CD14-positive monocyte (primary cell): ENCODE results near the gene OR4D10. TPM values are rescaled to one million over a fixed set of nuclear protein-coding genes. Genes with fewer than 3 reads are reported as not detected.
A peak's percentile ranks its signal among the peaks of the same experiment; 100 is the strongest.

Source experiments
- DNase-seq, 3 donors: peaks; one replicate each; pipeline ENCODE4 v3.0.0-alpha.2; 2011 to 2022
- H2AFZ ChIP-seq: 2 replicates; pipeline ENCODE4 v1.6.0; 2012; ENCODE audit warnings: mild to moderate bottlenecking, low read depth, low read length, inconsistent platforms; ENCODE audit not compliant: insufficient read depth, poor library complexity, severe bottlenecking
- H3K27ac ChIP-seq, 2 donors: 1 replicate in 1 of 2; 2 replicates in 1 of 2; pipeline ENCODE4 v1.5.1; 2012 to 2013; ENCODE audit warnings: low read length in 2 of 2, control low read depth in 1 of 2, inconsistent platforms in 1 of 2, low read depth in 1 of 2, mild to moderate bottlenecking in 1 of 2
- H3K27me3 ChIP-seq, 2 donors: one replicate each; pipeline versions ENCODE4 v1.6.0 to v1.6.1; 2011 to 2013; ENCODE audit warnings: low read length in 2 of 2; ENCODE audit not compliant: control insufficient read depth in 2 of 2, insufficient read depth in 2 of 2
- H3K36me3 ChIP-seq, 2 donors: replicated peaks in 1 of 2; 1 replicate in 1 of 2; 2 replicates in 1 of 2; pipeline versions ENCODE4 v1.5.1 to v1.6.1; 2012 to 2013; ENCODE audit warnings: low read length in 2 of 2, control low read depth in 1 of 2, inconsistent platforms in 1 of 2, mild to moderate bottlenecking in 1 of 2; ENCODE audit not compliant: insufficient read depth in 2 of 2, control insufficient read depth in 1 of 2
- H3K4me1 ChIP-seq, 2 donors: 1 replicate in 1 of 2; 2 replicates in 1 of 2; pipeline versions ENCODE4 v1.5.1 to v1.6.1; 2012 to 2013; ENCODE audit warnings: low read length in 2 of 2, control low read depth in 1 of 2, inconsistent platforms in 1 of 2, mild to moderate bottlenecking in 1 of 2, moderate library complexity in 1 of 2; ENCODE audit not compliant: insufficient read depth in 2 of 2, control insufficient read depth in 1 of 2
- H3K4me2 ChIP-seq: replicated peaks from 2 replicates; pipeline ENCODE3; 2012; ENCODE audit warnings: low read length, moderate library complexity, mild to moderate bottlenecking; ENCODE audit not compliant: poor library complexity, severe bottlenecking; ENCODE audit errors: extremely low read depth
- H3K4me3 ChIP-seq, 3 experiments: fragments of 200-600 bp in 1 of 3; sonication (generic) in 1 of 3; replicated peaks in 1 of 3; 1 replicate in 2 of 3; 2 replicates in 1 of 3; pipeline ENCODE4 v1.5.1; 2011 to 2013; ENCODE audit warnings: low read length in 3 of 3, mild to moderate bottlenecking in 3 of 3, control low read depth in 2 of 3, low read depth in 2 of 3, inconsistent platforms in 1 of 3, moderate library complexity in 1 of 3
- H3K79me2 ChIP-seq: 2 replicates; pipeline ENCODE4 v1.6.0; 2012; ENCODE audit warnings: mild to moderate bottlenecking, control low read depth, inconsistent platforms, low read length, moderate library complexity; ENCODE audit not compliant: insufficient read depth
- H3K9ac ChIP-seq: 2 replicates; pipeline ENCODE4 v1.6.0; 2017; ENCODE audit warnings: low read length, mild to moderate bottlenecking; ENCODE audit not compliant: insufficient read depth, poor library complexity, severe bottlenecking
- H3K9me3 ChIP-seq, 2 donors: replicated peaks in 1 of 2; 1 replicate in 1 of 2; 2 replicates in 1 of 2; pipeline versions ENCODE4 v1.5.1 to v1.6.1; 2012 to 2013; ENCODE audit warnings: low read length in 2 of 2, control low read depth in 1 of 2; ENCODE audit not compliant: control insufficient read depth in 1 of 2, insufficient read depth in 1 of 2
- H4K20me1 ChIP-seq: 2 replicates; pipeline ENCODE4 v1.6.0; 2012; ENCODE audit warnings: mild to moderate bottlenecking, low read length, control low read depth, moderate library complexity; ENCODE audit not compliant: insufficient read depth
- H3K27ac Mint-ChIP-seq, 7 donors: one replicate each; pipeline ENCODE4 v1.8.0; 2020; ENCODE audit warnings: mild to moderate bottlenecking in 7 of 7, mixed read lengths in 7 of 7, moderate library complexity in 6 of 7, inconsistent platforms in 2 of 7
- H3K27me3 Mint-ChIP-seq, 3 donors: one replicate each; pipeline ENCODE4 v1.8.0; 2021 to 2022; ENCODE audit warnings: low read depth in 3 of 3, mild to moderate bottlenecking in 3 of 3, mixed read lengths in 3 of 3, moderate library complexity in 3 of 3, inconsistent platforms in 1 of 3
- H3K36me3 Mint-ChIP-seq, 2 donors: one replicate each; pipeline ENCODE4 v1.8.0; 2020; ENCODE audit warnings: mixed read lengths in 2 of 2, inconsistent platforms in 1 of 2, mild to moderate bottlenecking in 1 of 2
- H3K4me1 Mint-ChIP-seq: one replicate; pipeline ENCODE4 v1.8.0; 2020; ENCODE audit warnings: mild to moderate bottlenecking, mixed read lengths
- H3K4me3 Mint-ChIP-seq, 2 donors: one replicate each; pipeline ENCODE4 v1.8.0; 2020; ENCODE audit warnings: mild to moderate bottlenecking in 2 of 2, mixed read lengths in 2 of 2, moderate library complexity in 1 of 2
- H3K9me3 Mint-ChIP-seq, 7 donors: one replicate each; pipeline ENCODE4 v1.8.0; 2020 to 2022; ENCODE audit warnings: mixed read lengths in 7 of 7, mild to moderate bottlenecking in 6 of 7, moderate library complexity in 6 of 7, inconsistent platforms in 2 of 7
- CTCF ChIP-seq: fragments of 200-600 bp; IDR thresholded peaks from one replicate; pipeline ENCODE4 v1.8.0; 2022; ENCODE audit warnings: antibody characterized with exemption, mild to moderate bottlenecking
- WGBS: methylation state at CpG from one replicate; pipeline ENCODE4 v1.1.5; 2013; ENCODE audit warnings: missing lambda C conversion rate; ENCODE audit not compliant: insufficient coverage; 5-methylcytosine and 5-hydroxymethylcytosine counted together
- intact Hi-C, 2 donors: fragments of 100-400 bp; cut with micrococcal nuclease; formaldehyde crosslinking; loops; one replicate each; pipeline versions ENCODE4 v1.15.0 to v1.15.1; 2023
- polyA plus RNA-seq, 3 donors: library from polyadenylated mRNA; depleted of rRNA in 1 of 3; unstranded in 2 of 3; stranded (reverse) in 1 of 3; fragments of 300-500 nt in 2 of 3; fragments of >200 nt in 1 of 3; fragmentation: Illumina TruSeq in 2 of 3; gene quantifications; 1 replicate in 2 of 3; 2 replicates in 1 of 3; pipeline ENCODE4 v1.2.3, GENCODE V29; 2012 to 2021

OR4D10 gene
- polyA plus RNA-seq, 3 donors = not detected

DNA sequence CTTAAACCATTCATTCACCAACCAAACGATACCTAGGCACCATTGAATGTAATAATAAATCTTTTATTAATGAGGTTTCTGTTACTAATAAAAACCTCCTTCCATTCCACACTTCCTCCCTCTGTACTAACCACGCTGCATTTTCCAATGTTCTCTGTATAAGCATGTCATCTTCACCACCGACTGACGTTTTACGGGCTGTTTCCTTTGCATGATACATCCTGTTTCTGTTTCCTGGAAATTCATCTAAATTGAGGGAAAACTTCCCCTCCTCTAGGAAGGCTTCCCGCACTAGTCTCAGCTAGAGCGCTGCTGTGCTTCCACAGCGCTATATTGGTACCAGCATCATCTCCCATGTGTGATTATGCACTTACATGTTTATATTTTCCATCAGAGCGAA, 2.1 kb downstream of the OR4D10 start:
- no peak for TF ChIP-seq CTCF
- H2AFZ ChIP-seq = no peak overlapping the region
- Mint-ChIP-seq H3K36me3 (no peaks in the 10 kb centered on the region), H3K9me3 (peaks cover 0 to 2% (median 0%) of the 10 kb centered on the region in 7 donors), H3K4me1 (peaks cover 8% of the 10 kb centered on the region), H3K4me3 (no peak overlapping the region), H3K27me3 (peaks cover 0 to 3% (median 2%) of the 10 kb centered on the region in 3 donors), H3K27ac (peak overlapping the region in 1 of 7 donors; percentile 26)
- DNase-seq = no peak
- intact Hi-C loops = no loop called here
- no peaks in the 10 kb centered on the region for H3K27me3 ChIP-seq
- no peaks in the 10 kb centered on the region for H3K79me2 ChIP-seq
- WGBS = 29% methylated on average over 4 of the region's 9 CpGs
- H3K4me1 ChIP-seq = peaks cover 0 to 3% of the 10 kb centered on the region in 2 donors
- no peaks in the 10 kb centered on the region for H3K36me3 ChIP-seq
- H3K4me2 ChIP-seq = no peak overlapping the region
- H3K4me3 ChIP-seq = no peak overlapping the region
- no peaks in the 10 kb centered on the region for H3K9me3 ChIP-seq
- H3K27ac ChIP-seq = no peak overlapping the region
- no peaks in the 10 kb centered on the region for H4K20me1 ChIP-seq
- H3K9ac ChIP-seq = no peak overlapping the region

DNA sequence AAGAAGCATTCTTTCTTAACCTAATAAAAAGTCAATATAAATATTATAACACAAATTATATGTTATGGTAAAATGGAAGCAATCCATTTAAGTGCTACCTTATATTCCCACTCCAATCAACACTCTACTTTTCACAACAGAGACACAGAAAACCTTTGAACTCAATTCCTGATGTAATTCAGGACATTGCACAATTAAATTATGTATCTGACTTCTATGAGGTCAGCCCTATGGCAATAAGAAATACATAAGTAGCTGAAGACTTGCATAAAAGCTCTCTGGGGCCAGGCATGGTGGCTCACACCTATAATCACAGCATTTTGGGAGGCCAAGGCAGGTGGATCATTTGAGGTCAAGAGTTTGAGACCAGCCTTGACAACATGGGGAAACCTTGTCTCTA, 6.8 kb downstream of the OR4D10 start:
- Mint-ChIP-seq H3K9me3 (no peaks in the 10 kb centered on the region), H3K27ac (no peak overlapping the region), H3K4me3 (no peak overlapping the region), H3K27me3 (peaks cover 0 to 1% (median 0%) of the 10 kb centered on the region in 3 donors), H3K4me1 (peaks cover 8% of the 10 kb centered on the region), H3K36me3 (no peaks in the 10 kb centered on the region)
- no peaks in the 10 kb centered on the region for H3K36me3 ChIP-seq
- H3K9ac ChIP-seq = no peak overlapping the region
- intact Hi-C loops = no loop called here
- H2AFZ ChIP-seq = no peak overlapping the region
- no peak overlapping the region for H3K4me3 ChIP-seq
- no peaks in the 10 kb centered on the region for H3K27me3 ChIP-seq
- no peaks in the 10 kb centered on the region for H3K79me2 ChIP-seq
- H3K9me3 ChIP-seq = no peaks in the 10 kb centered on the region
- no peak overlapping the region for H3K4me2 ChIP-seq
- no peak for DNase-seq
- no peak for TF ChIP-seq CTCF
- H4K20me1 ChIP-seq = no peaks in the 10 kb centered on the region
- H3K4me1 ChIP-seq = peaks cover 0 to 3% of the 10 kb centered on the region in 2 donors
- no peak overlapping the region for H3K27ac ChIP-seq
